K562 (cell line): ENCODE measurements around the gene RNF213. TPM values are rescaled to one million over a fixed set of nuclear protein-coding genes. Genes with fewer than 3 reads are reported as not detected.

ENCODE experiments used
- ASH1L ChIP-seq: fragments of 450-650 bp; IDR thresholded peaks from 2 replicates; pipeline ENCODE4 v1.6.1; 2018; ENCODE audit warnings: borderline replicate concordance, mild to moderate bottlenecking, low read depth; ENCODE audit not compliant: partially characterized antibody
- BHLHE40 ChIP-seq: IDR thresholded peaks from 2 replicates; pipeline ENCODE4 v1.6.1; 2011; ENCODE audit warnings: low read length, improper control_type of control experiment
- CHD4 ChIP-seq: fragments of 200-600 bp; sonication (generic); IDR thresholded peaks from 3 replicates; pipeline ENCODE4 v1.6.1; 2012; ENCODE audit warnings: low read depth, mild to moderate bottlenecking, mixed read lengths, low read length, inconsistent platforms; ENCODE audit not compliant: insufficient read depth, insufficient replicate concordance, poor library complexity, severe bottlenecking
- CXXC5 ChIP-seq: fragments of 250-450 bp; sonication (Bioruptor Pico); IDR thresholded peaks from 2 replicates; pipeline ENCODE4 v1.8.0; 2022; ENCODE audit warnings: inconsistent platforms, mild to moderate bottlenecking, moderate library complexity
- EP400 ChIP-seq: fragments of 450-650 bp; IDR thresholded peaks from 2 replicates; pipeline ENCODE4 v1.6.1; 2017; ENCODE audit warnings: antibody characterized with exemption, mild to moderate bottlenecking, moderate library complexity
- FOXJ2 ChIP-seq: fragments of 200-800 bp; sonication (Bioruptor generic); IDR thresholded peaks from 2 replicates; pipeline ENCODE4 v1.6.1; 2016; ENCODE audit warnings: missing genetic modification characterization, missing compliant biosample characterization
- HES1 ChIP-seq: fragments of 450-650 bp; IDR thresholded peaks from 2 replicates; pipeline ENCODE4 v1.6.1; 2016; ENCODE audit warnings: low read depth, mild to moderate bottlenecking, moderate library complexity
- HEY1 ChIP-seq: fragments of 250-450 bp; sonication (Bioruptor Pico); IDR thresholded peaks from 2 replicates; pipeline ENCODE4 v1.5.0; 2020; ENCODE audit warnings: mild to moderate bottlenecking, moderate library complexity, borderline replicate concordance
- LEF1 ChIP-seq: fragments of 450-650 bp; IDR thresholded peaks from 2 replicates; pipeline ENCODE4 v1.6.1; 2016; ENCODE audit warnings: mild to moderate bottlenecking
- MAZ ChIP-seq, 2 experiments: fragments of 450-650 bp in 1 of 2; sonication (generic) in 1 of 2; formaldehyde crosslinking; IDR thresholded peaks in 1 of 2; conservative IDR thresholded peaks in 1 of 2; 2 replicates each; pipeline versions ENCODE4 v1.4.0 to v1.5.0; 2020; ENCODE audit warnings: mild to moderate bottlenecking in 1 of 2, missing genetic modification reagents in 1 of 2
- MIER1 ChIP-seq: fragments of 450-650 bp; IDR thresholded peaks from 2 replicates; pipeline ENCODE4 v1.6.1; 2016; ENCODE audit warnings: antibody characterized with exemption, mild to moderate bottlenecking, low read depth
- NFE2 ChIP-seq: IDR thresholded peaks from 2 replicates; pipeline ENCODE4 v1.6.1; 2014; ENCODE audit warnings: antibody characterized with exemption, low read depth
- PBX2 ChIP-seq, 2 experiments: IDR thresholded peaks in 1 of 2; conservative IDR thresholded peaks in 1 of 2; 2 replicates each; pipeline ENCODE4 v1.6.1; 2016; ENCODE audit warnings: low read depth in 2 of 2, mild to moderate bottlenecking in 1 of 2, missing compliant biosample characterization in 1 of 2, missing genetic modification characterization in 1 of 2, moderate library complexity in 1 of 2
- SOX6 ChIP-seq: fragments of 450-650 bp; IDR thresholded peaks from 2 replicates; pipeline ENCODE4 v1.6.1; 2014; ENCODE audit warnings: mild to moderate bottlenecking
- TFE3 ChIP-seq: fragments of 450-650 bp; formaldehyde crosslinking; IDR thresholded peaks from 2 replicates; pipeline ENCODE4 v1.4.0; 2020; ENCODE audit warnings: mild to moderate bottlenecking, mixed read lengths
- ZEB2 ChIP-seq: fragments of 450-650 bp; IDR thresholded peaks from 2 replicates; pipeline ENCODE4 v1.6.1; 2016
- ZNF12 ChIP-seq: sonication (generic); formaldehyde crosslinking; IDR thresholded peaks from 2 replicates; pipeline ENCODE4 v1.4.0; 2020; ENCODE audit warnings: mild to moderate bottlenecking, missing genetic modification reagents
- ZNF282 ChIP-seq: sonication (generic); formaldehyde crosslinking; IDR thresholded peaks from 2 replicates; pipeline ENCODE4 v1.8.1; 2023; ENCODE audit warnings: missing genetic modification reagents
- ZNF431 ChIP-seq: sonication (generic); formaldehyde crosslinking; IDR thresholded peaks from 2 replicates; pipeline ENCODE4 v1.8.0; 2022; ENCODE audit warnings: mild to moderate bottlenecking, missing genetic modification reagents
- ZNF507 ChIP-seq: conservative IDR thresholded peaks from 2 replicates; pipeline ENCODE4 v1.6.1; 2017; ENCODE audit warnings: missing genetic modification characterization, missing compliant biosample characterization
- ZNF639 ChIP-seq, 2 experiments: fragments of 200-800 bp in 1 of 2; sonication (Bioruptor generic) in 1 of 2; sonication (generic) in 1 of 2; formaldehyde crosslinking in 1 of 2; IDR thresholded peaks in 1 of 2; conservative IDR thresholded peaks in 1 of 2; 2 replicates each; pipeline versions ENCODE4 v1.5.0 to v1.6.1; 2016 to 2020; ENCODE audit warnings: missing compliant biosample characterization in 1 of 2, missing genetic modification characterization in 1 of 2, missing genetic modification reagents in 1 of 2
- ZNF76 ChIP-seq: fragments of 250-450 bp; sonication (Bioruptor Pico); IDR thresholded peaks from 2 replicates; pipeline ENCODE4 v1.4.0; 2020; ENCODE audit warnings: mild to moderate bottlenecking, moderate library complexity, borderline replicate concordance
- ZNF780A ChIP-seq: fragments of 250-450 bp; sonication (Bioruptor Pico); IDR thresholded peaks from 2 replicates; pipeline ENCODE4 v1.5.0; 2021; ENCODE audit warnings: mild to moderate bottlenecking
- polyA plus RNA-seq, 8 experiments: library from polyadenylated mRNA; depleted of rRNA in 4 of 8; stranded (reverse) in 5 of 8; unstranded in 3 of 8; fragments of >200 nt; fragmentation: Nextera tagmentation in 2 of 8; fragmentation: Illumina TruSeq in 1 of 8; extraction: Ambion mirVana in 2 of 8; extraction: Trizol in 1 of 8; gene quantifications; 2 replicates each; pipeline versions ENCODE4 v1.2.1 to v1.2.3, GENCODE V29; 2011 to 2014; ENCODE audit warnings: inconsistent platforms in 1 of 8, missing spikeins in 1 of 8
- total RNA-seq, 7 experiments: library from RNA; depleted of rRNA in 6 of 7; stranded (reverse); fragments of >200 nt in 6 of 7; fragmentation: Illumina TruSeq in 2 of 7; extraction: Trizol in 2 of 7; gene quantifications; 2 replicates each; pipeline versions ENCODE4 v1.2.1 to v1.2.3, GENCODE V29; 2011 to 2021; ENCODE audit warnings: low replicate concordance in 1 of 7

RNF213 gene
- total and polyA plus RNA-seq, 9 of the 15 experiments (the other 6 are each of a cell fraction or from before 2014, with no cell fraction given), result 5.3 to 33.6 (median 17.9) TPM

GRCh38 chr17:80262291-80262690 lies 1.6 kb downstream of the RNF213 start (continued):
- TF ChIP-seq SOX6, result peak; percentile 77
- TF ChIP-seq NFE2, result peak; percentile 78
- no peak for TF ChIP-seq ASH1L
- TF ChIP-seq PBX2 (CRISPR knock-in tag; IDR thresholded peaks at IDR 0.05; ENCODE audit: low read depth), result no peak
- peak; percentile 61; the same call in 1 of the 2 replicates for TF ChIP-seq PBX2 (tag; conservative IDR thresholded peaks at IDR 0.05; ENCODE audit: low read depth)
- TF ChIP-seq ZEB2, result peak; percentile 91
- no peak for TF ChIP-seq ZNF282 (CRISPR knock-in tag)
- no peak for TF ChIP-seq ZNF507
- no peak for TF ChIP-seq ZNF76 (CRISPR knock-in tag)
- TF ChIP-seq TFE3 (CRISPR knock-in tag), result no peak
- peak; percentile 16; the same call in 1 of the 2 replicates for TF ChIP-seq BHLHE40
- no peak for TF ChIP-seq ZNF431 (CRISPR knock-in tag)
- TF ChIP-seq MIER1, result no peak
- TF ChIP-seq CHD4, result no peak
- no peak for TF ChIP-seq HES1
- no peak for TF ChIP-seq ZNF780A (CRISPR knock-in tag)
- peak; percentile 46; the same call in 1 of the 2 replicates for TF ChIP-seq LEF1
- TF ChIP-seq CXXC5 (CRISPR knock-in tag), result peak; percentile 40; the same call in 1 of the 2 replicates
- no peak for TF ChIP-seq ZNF12 (CRISPR knock-in tag)
- TF ChIP-seq ZNF639 (CRISPR knock-in tag; conservative IDR thresholded peaks at IDR 0.05 in 1 of 2, IDR thresholded peaks at IDR 0.05 in 1 of 2), result peak in 1 of 2 experiments; percentile 54; a peak in 1 of 4 replicates
- no peak for TF ChIP-seq HEY1 (CRISPR knock-in tag)
- 0 out of 2 replicates have a peak, but pooled peaks have one; percentile 9 for TF ChIP-seq EP400
- peak in 1 of 2 experiments; percentile 37; a peak in 1 of 4 replicates for TF ChIP-seq MAZ (CRISPR knock-in tag; conservative IDR thresholded peaks at IDR 0.05 in 1 of 2, IDR thresholded peaks at IDR 0.05 in 1 of 2)
- TF ChIP-seq FOXJ2 (tag), result peak; percentile 86
